ENCODE data around the gene NLRC5.

The NLRC5 gene

GRCh38 chr16:57071831-57072582, 82.7 kb downstream of the NLRC5 start:
- no peak for TF ChIP-seq POLR2AphosphoS5 (IDR thresholded peaks at IDR 0.05; ENCODE audit: low read depth, low read length)
- TF ChIP-seq SIN3A (IDR thresholded peaks at IDR 0.05; ENCODE audit: borderline replicate concordance, insufficient read depth, low read length): no peak
- no peak for TF ChIP-seq TAF1 (IDR thresholded peaks at IDR 0.05; ENCODE audit: borderline replicate concordance, insufficient read depth, low read length)
- no peak for TF ChIP-seq FOXP2 (optimal IDR thresholded peaks at IDR 0.05; ENCODE audit: borderline replicate concordance, extremely low read depth, extremely low read length, insufficient read depth)
- no peak for TF ChIP-seq REST (IDR thresholded peaks at IDR 0.05; ENCODE audit: insufficient read depth in 1 of 2, low read depth in 2 of 2, low read length in 2 of 2)

GRCh38 chr16:57072616-57073275, 83.4 kb downstream of the NLRC5 start:
- TF ChIP-seq FOXP2 (optimal IDR thresholded peaks at IDR 0.05; ENCODE audit: borderline replicate concordance, extremely low read depth, extremely low read length, insufficient read depth): no peak
- no peak for TF ChIP-seq TAF1 (IDR thresholded peaks at IDR 0.05; ENCODE audit: borderline replicate concordance, insufficient read depth, low read length)
- no peak for TF ChIP-seq POLR2AphosphoS5 (IDR thresholded peaks at IDR 0.05; ENCODE audit: low read depth, low read length)
- no peak for TF ChIP-seq REST (IDR thresholded peaks at IDR 0.05; ENCODE audit: insufficient read depth in 1 of 2, low read depth in 2 of 2, low read length in 2 of 2)
- no peak for TF ChIP-seq SIN3A (IDR thresholded peaks at IDR 0.05; ENCODE audit: borderline replicate concordance, insufficient read depth, low read length)

- TF ChIP-seq POLR2AphosphoS5 (IDR thresholded peaks at IDR 0.05; ENCODE audit: low read depth, low read length) (no peak), REST (IDR thresholded peaks at IDR 0.05; ENCODE audit: insufficient read depth in 1 of 2, low read depth in 2 of 2, low read length in 2 of 2) (no peak)
Observed at GRCh38 chr16:57077714-57078113, 88.4 kb downstream of the NLRC5 start.

GRCh38 chr16:57081744-57082143, 92.4 kb downstream of the NLRC5 start:
- TF ChIP-seq FOXP2 (optimal IDR thresholded peaks at IDR 0.05; ENCODE audit: borderline replicate concordance, extremely low read depth, extremely low read length, insufficient read depth): no peak
- TF ChIP-seq SIN3A (IDR thresholded peaks at IDR 0.05; ENCODE audit: borderline replicate concordance, insufficient read depth, low read length): no peak
- no peak for TF ChIP-seq REST (IDR thresholded peaks at IDR 0.05; ENCODE audit: insufficient read depth in 1 of 2, low read depth in 2 of 2, low read length in 2 of 2)
- no peak for TF ChIP-seq POLR2AphosphoS5 (IDR thresholded peaks at IDR 0.05; ENCODE audit: low read depth, low read length)
